HepG2 (cell line): ENCODE results near the gene KLHDC4. TPM values are rescaled to one million over a fixed set of nuclear protein-coding genes. Genes with fewer than 3 reads are reported as not detected.

ENCODE experiments used
- AKAP8 ChIP-seq: sonication (generic); formaldehyde crosslinking; IDR thresholded peaks from 2 replicates; pipeline ENCODE4 v1.5.1; 2020; ENCODE audit warnings: mild to moderate bottlenecking, missing genetic modification reagents
- ARID2 ChIP-seq: sonication (generic); formaldehyde crosslinking; IDR thresholded peaks from 2 replicates; pipeline ENCODE4 v1.8.1; 2022; ENCODE audit warnings: mild to moderate bottlenecking, missing genetic modification reagents, borderline replicate concordance
- CBFB ChIP-seq: sonication (generic); formaldehyde crosslinking; IDR thresholded peaks from 2 replicates; pipeline ENCODE4 v1.4.0; 2020; ENCODE audit warnings: missing genetic modification reagents
- CEBPG ChIP-seq: IDR thresholded peaks from 2 replicates; pipeline ENCODE4 v1.6.1; 2016
- CREBL2 ChIP-seq: sonication (generic); formaldehyde crosslinking; IDR thresholded peaks from 2 replicates; pipeline ENCODE4 v1.8.1; 2023; ENCODE audit warnings: missing genetic modification reagents, mild to moderate bottlenecking, borderline replicate concordance
- DMAP1 ChIP-seq: IDR thresholded peaks from 2 replicates; pipeline ENCODE4 v1.6.1; 2016
- FOXJ3 ChIP-seq: sonication (generic); formaldehyde crosslinking; IDR thresholded peaks from 2 replicates; pipeline ENCODE4 v1.4.0; 2020; ENCODE audit warnings: missing genetic modification reagents, mild to moderate bottlenecking, borderline replicate concordance
- FOXP1 ChIP-seq, 2 experiments: fragments of 450-650 bp in 1 of 2; IDR thresholded peaks; 2 replicates each; pipeline ENCODE4 v1.6.1; 2017 to 2018; ENCODE audit warnings: antibody characterized with exemption in 1 of 2
- GPN1 ChIP-seq: sonication (generic); formaldehyde crosslinking; IDR thresholded peaks from 2 replicates; pipeline ENCODE4 v1.5.1; 2020; ENCODE audit warnings: missing genetic modification reagents, borderline replicate concordance
- HCFC1 ChIP-seq: fragments of 150-350 bp; IDR thresholded peaks from 2 replicates; pipeline ENCODE4 v1.6.1; 2014; ENCODE audit warnings: low read depth, low read length
- HDAC1 ChIP-seq: sonication (generic); formaldehyde crosslinking; IDR thresholded peaks from 2 replicates; pipeline ENCODE4 v1.5.1; 2020; ENCODE audit warnings: mild to moderate bottlenecking, missing genetic modification reagents
- IRX3 ChIP-seq: sonication (generic); formaldehyde crosslinking; IDR thresholded peaks from 2 replicates; pipeline ENCODE4 v1.8.1; 2023; ENCODE audit warnings: mild to moderate bottlenecking, low read depth, missing genetic modification reagents, borderline replicate concordance
- ISX ChIP-seq: sonication (generic); formaldehyde crosslinking; conservative IDR thresholded peaks from 2 replicates; pipeline ENCODE4 v1.5.0; 2020; ENCODE audit warnings: missing genetic modification reagents
- JARID2 ChIP-seq: sonication (generic); formaldehyde crosslinking; IDR thresholded peaks from 2 replicates; pipeline ENCODE4 v1.8.1; 2023; ENCODE audit warnings: missing genetic modification reagents, inconsistent platforms; ENCODE audit not compliant: insufficient replicate concordance
- NCOA2 ChIP-seq: sonication (generic); formaldehyde crosslinking; IDR thresholded peaks from 2 replicates; pipeline ENCODE4 v1.8.0; 2022; ENCODE audit warnings: inconsistent platforms
- NCOA5 ChIP-seq: sonication (generic); formaldehyde crosslinking; IDR thresholded peaks from 2 replicates; pipeline ENCODE4 v1.4.0; 2020; ENCODE audit warnings: missing genetic modification reagents
- NFKBIZ ChIP-seq: IDR thresholded peaks from 2 replicates; pipeline ENCODE4 v1.6.1; 2018; ENCODE audit warnings: missing genetic modification reagents, missing compliant biosample characterization
- POLR2AphosphoS2 ChIP-seq: IDR thresholded peaks from 2 replicates; pipeline ENCODE4 v1.6.1; 2011; ENCODE audit warnings: low read depth, low read length, improper control_type of control experiment
- PRPF4 ChIP-seq: fragments of 200-400 bp; formaldehyde crosslinking; IDR thresholded peaks from 2 replicates; pipeline ENCODE4 v1.6.1; 2016; ENCODE audit warnings: low read length, low read depth; ENCODE audit not compliant: poor library complexity, severe bottlenecking
- RARA ChIP-seq: IDR thresholded peaks from 2 replicates; pipeline ENCODE4 v1.6.1; 2016; ENCODE audit warnings: missing genetic modification reagents, missing compliant biosample characterization
- TBX2 ChIP-seq: sonication (generic); formaldehyde crosslinking; IDR thresholded peaks from 2 replicates; pipeline ENCODE4 v1.5.0; 2020; ENCODE audit warnings: missing genetic modification reagents, mild to moderate bottlenecking, borderline replicate concordance
- ZBTB20 ChIP-seq: sonication (generic); formaldehyde crosslinking; IDR thresholded peaks from 2 replicates; pipeline ENCODE4 v1.8.1; 2023; ENCODE audit warnings: missing genetic modification reagents, low read depth, mild to moderate bottlenecking, borderline replicate concordance
- ZBTB38 ChIP-seq: sonication (generic); formaldehyde crosslinking; IDR thresholded peaks from 2 replicates; pipeline ENCODE4 v1.5.1; 2020; ENCODE audit warnings: mild to moderate bottlenecking, missing genetic modification reagents
- ZNF124 ChIP-seq: sonication (generic); formaldehyde crosslinking; IDR thresholded peaks from 2 replicates; pipeline ENCODE4 v1.4.0; 2020; ENCODE audit warnings: missing genetic modification reagents
- ZNF556 ChIP-seq: sonication (generic); formaldehyde crosslinking; IDR thresholded peaks from 2 replicates; pipeline ENCODE4 v1.4.0; 2020; ENCODE audit warnings: mild to moderate bottlenecking, missing genetic modification reagents, borderline replicate concordance
- ZNF557 ChIP-seq: sonication (generic); formaldehyde crosslinking; IDR thresholded peaks from 2 replicates; pipeline ENCODE4 v1.4.0; 2020; ENCODE audit warnings: missing genetic modification reagents
- ZNF558 ChIP-seq: sonication (generic); formaldehyde crosslinking; IDR thresholded peaks from 2 replicates; pipeline ENCODE4 v1.9.0; 2022; ENCODE audit warnings: mild to moderate bottlenecking, missing genetic modification reagents, borderline replicate concordance
- ZNF572 ChIP-seq: sonication (generic); formaldehyde crosslinking; IDR thresholded peaks from 2 replicates; pipeline ENCODE4 v1.5.1; 2020; ENCODE audit warnings: mild to moderate bottlenecking, missing genetic modification reagents
- ZNF777 ChIP-seq: sonication (generic); formaldehyde crosslinking; IDR thresholded peaks from 2 replicates; pipeline ENCODE4 v1.4.0; 2020; ENCODE audit warnings: missing genetic modification reagents
- polyA plus RNA-seq, 8 experiments: library from polyadenylated mRNA; depleted of rRNA in 3 of 8; stranded (reverse) in 7 of 8; unstranded in 1 of 8; fragments of >200 nt; fragmentation: Illumina TruSeq in 4 of 8; extraction: Trizol in 4 of 8; gene quantifications; 2 replicates each; pipeline versions ENCODE4 v1.2.1 to v1.2.3, GENCODE V29; 2011 to 2016; ENCODE audit warnings: low read depth in 4 of 8, missing spikeins in 1 of 8, mixed read lengths in 1 of 8; ENCODE audit not compliant: insufficient read depth in 1 of 8
- total RNA-seq, 5 experiments: library from RNA; depleted of rRNA; stranded (reverse); fragments of >200 nt; fragmentation: Illumina TruSeq; extraction: Trizol; gene quantifications; 2 replicates each; pipeline ENCODE4 v1.2.3, GENCODE V29; 2016; ENCODE audit warnings: low read depth in 1 of 5
- TF ChIP-seq, protein P1 (sequence below): sonication (generic); formaldehyde crosslinking; IDR thresholded peaks from 2 replicates; pipeline ENCODE4 v1.5.1; 2020; ENCODE audit warnings: missing genetic modification reagents, mild to moderate bottlenecking, borderline replicate concordance
- TF ChIP-seq, protein P2 (sequence below): IDR thresholded peaks from 2 replicates; pipeline ENCODE4 v1.6.1; 2016

The KLHDC4 gene
- total and polyA plus RNA-seq, 2 of the 13 experiments (the other 11 are each of a cell fraction or from before 2014, with no cell fraction given): 18.7 to 31.8 TPM

GRCh38 chr16:87765776-87766484, at the start of gene KLHDC4 (continued):
- TF ChIP-seq, protein P1, sequence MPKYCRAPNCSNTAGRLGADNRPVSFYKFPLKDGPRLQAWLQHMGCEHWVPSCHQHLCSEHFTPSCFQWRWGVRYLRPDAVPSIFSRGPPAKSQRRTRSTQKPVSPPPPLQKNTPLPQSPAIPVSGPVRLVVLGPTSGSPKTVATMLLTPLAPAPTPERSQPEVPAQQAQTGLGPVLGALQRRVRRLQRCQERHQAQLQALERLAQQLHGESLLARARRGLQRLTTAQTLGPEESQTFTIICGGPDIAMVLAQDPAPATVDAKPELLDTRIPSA: no peak
- TF ChIP-seq DMAP1 (CRISPR knock-in tag) (peak; percentile 93), ZBTB38 (CRISPR knock-in tag) (no peak; the same call in 1 of the 2 replicates), FOXP1 (IDR thresholded peaks at IDR 0.05) (no peak), FOXP1 (CRISPR knock-in tag; IDR thresholded peaks at IDR 0.05) (no peak), ZNF558 (CRISPR knock-in tag) (peak; percentile 90), ISX (CRISPR knock-in tag) (no peak), ZNF777 (CRISPR knock-in tag) (peak; percentile 77), ZNF572 (CRISPR knock-in tag) (peak; percentile 65; the same call in 1 of the 2 replicates), JARID2 (peak; percentile 62), CBFB (no peak; the same call in 1 of the 2 replicates), GPN1 (CRISPR knock-in tag) (no peak), NFKBIZ (CRISPR knock-in tag) (peak; percentile 93), IRX3 (CRISPR knock-in tag) (peak; percentile 48; the same call in 1 of the 2 replicates), HCFC1 (peak; percentile 73), PRPF4 (no peak), ZNF557 (CRISPR knock-in tag) (0 out of 2 replicates have a peak, but pooled peaks have one; percentile 80), HDAC1 (peak; percentile 100), ZNF556 (0 out of 2 replicates have a peak, but pooled peaks have one; percentile 37), ZBTB20 (peak; percentile 66; the same call in 1 of the 2 replicates), FOXJ3 (peak; percentile 44; the same call in 1 of the 2 replicates), POLR2AphosphoS2 (no peak), NCOA5 (CRISPR knock-in tag) (no peak), AKAP8 (CRISPR knock-in tag) (peak; percentile 40; the same call in 1 of the 2 replicates), ZNF124 (CRISPR knock-in tag) (peak; percentile 93), NCOA2 (CRISPR knock-in tag) (peak; percentile 57; the same call in 1 of the 2 replicates), TBX2 (peak; percentile 81; the same call in 1 of the 2 replicates), ARID2 (CRISPR knock-in tag) (peak; percentile 96), CREBL2 (no peak), RARA (no peak), CEBPG (CRISPR knock-in tag) (0 out of 2 replicates have a peak, but pooled peaks have one; percentile 5)
- TF ChIP-seq, protein P2, sequence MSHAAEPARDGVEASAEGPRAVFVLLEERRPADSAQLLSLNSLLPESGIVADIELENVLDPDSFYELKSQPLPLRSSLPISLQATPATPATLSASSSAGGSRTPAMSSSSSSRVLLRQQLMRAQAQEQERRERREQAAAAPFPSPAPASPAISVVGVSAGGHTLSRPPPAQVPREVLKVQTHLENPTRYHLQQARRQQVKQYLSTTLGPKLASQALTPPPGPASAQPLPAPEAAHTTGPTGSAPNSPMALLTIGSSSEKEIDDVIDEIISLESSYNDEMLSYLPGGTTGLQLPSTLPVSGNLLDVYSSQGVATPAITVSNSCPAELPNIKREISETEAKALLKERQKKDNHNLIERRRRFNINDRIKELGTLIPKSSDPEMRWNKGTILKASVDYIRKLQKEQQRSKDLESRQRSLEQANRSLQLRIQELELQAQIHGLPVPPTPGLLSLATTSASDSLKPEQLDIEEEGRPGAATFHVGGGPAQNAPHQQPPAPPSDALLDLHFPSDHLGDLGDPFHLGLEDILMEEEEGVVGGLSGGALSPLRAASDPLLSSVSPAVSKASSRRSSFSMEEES: no peak; the same call in 1 of the 2 replicates
